HCT116 (cell line): ENCODE data around the gene PHF21B. TPM values are rescaled to one million over a fixed set of nuclear protein-coding genes. Genes with fewer than 3 reads are reported as not detected.

Source experiments
- ATAC-seq: fragments of 200-7000 bp; cut with Tn5 transposase; 2 replicates; pipeline ENCODE4 v1.9.1; 2020; ENCODE audit warnings: mild to moderate bottlenecking, moderate library complexity
- BruUV-seq: library from RNA; stranded (reverse); fragments of 400-500 nt; replicated peaks from 2 replicates; lab custom pipeline; 2021; lab: Mats Ljungman, UMichigan
- CTCF ChIA-PET: fragments of 300-600 bp; sonication (Branson Sonifier 250); formaldehyde crosslinking; loops from one replicate; lab custom pipeline; 2021; ENCODE audit warnings: antibody characterized with exemption; lab: Charles Lee
- POLR2A ChIA-PET: fragments of 300-600, 350-600 bp; sonication (Branson Sonifier 250); formaldehyde crosslinking; loops from one replicate; lab custom pipeline; 2021; ENCODE audit warnings: antibody characterized with exemption; lab: Charles Lee
- RAD21 ChIA-PET, 2 experiments: fragments of 300-600 bp; sonication (Branson Sonifier 250); formaldehyde crosslinking; loops; one replicate each; lab custom pipeline; 2023; ENCODE audit warnings: low total read pairs in 2 of 2; ENCODE audit not compliant: uncharacterized antibody in 2 of 2, unreplicated experiment in 2 of 2, low non-redundant PET in 1 of 2; lab: Charles Lee
- DNase-seq: peaks from one replicate; pipeline ENCODE4 v3.0.0-alpha.2; 2010; ENCODE audit warnings: low read depth, low spot score
- H2AFZ ChIP-seq: fragments of 200-600 bp; shearing (Covaris generic), sonication (generic); 2 replicates; pipeline ENCODE4 v1.6.1; 2017; ENCODE audit warnings: low read depth, mixed run types, mixed read lengths, antibody characterized with exemption, low read length; ENCODE audit not compliant: poor library complexity, severe bottlenecking
- H3K27ac ChIP-seq: 2 replicates; pipeline ENCODE4 v1.5.1; 2012; ENCODE audit warnings: low read depth, low read length
- H3K27me3 ChIP-seq: fragments of 200-600 bp; sonication (generic); 2 replicates; pipeline ENCODE4 v1.6.1; 2016; ENCODE audit warnings: mixed run types, low read length, mixed read lengths; ENCODE audit not compliant: insufficient read depth
- H3K36me3 ChIP-seq, 2 experiments: fragments of 200-500 bp in 1 of 2; fragments of 200-600 bp in 1 of 2; sonication (Bioruptor generic) in 1 of 2; sonication (generic) in 1 of 2; 2 replicates each; pipeline versions ENCODE4 v1.5.1 to v1.6.1; 2014 to 2016; ENCODE audit warnings: low read length in 2 of 2, inconsistent platforms in 1 of 2, mixed read lengths in 1 of 2, mixed run types in 1 of 2; ENCODE audit not compliant: insufficient read depth in 2 of 2, control insufficient read depth in 1 of 2
- H3K4me1 ChIP-seq, 2 experiments: fragments of 200-600 bp in 1 of 2; sonication (generic) in 1 of 2; 2 replicates each; pipeline versions ENCODE4 v1.5.1 to v1.6.1; 2012 to 2017; ENCODE audit warnings: low read length in 2 of 2, inconsistent platforms in 1 of 2, mild to moderate bottlenecking in 1 of 2, mixed read lengths in 1 of 2, mixed run types in 1 of 2, moderate library complexity in 1 of 2; ENCODE audit not compliant: insufficient read depth in 2 of 2, control insufficient read depth in 1 of 2
- H3K4me2 ChIP-seq: fragments of 200-600 bp; sonication (generic); 2 replicates; pipeline ENCODE4 v1.6.1; 2017; ENCODE audit warnings: mixed run types, low read length, mixed read lengths
- H3K4me3 ChIP-seq, 2 experiments: fragments of 200-600 bp in 1 of 2; sonication (generic) in 1 of 2; replicated peaks in 1 of 2; 2 replicates each; pipeline ENCODE4 v1.5.1; 2011 to 2016; ENCODE audit warnings: low read length in 2 of 2, control low read depth in 1 of 2, low read depth in 1 of 2, mild to moderate bottlenecking in 1 of 2, mixed read lengths in 1 of 2, mixed run types in 1 of 2
- H3K79me2 ChIP-seq: fragments of 200-600 bp; sonication (generic); 2 replicates; pipeline ENCODE4 v1.6.1; 2017; ENCODE audit warnings: mild to moderate bottlenecking, mixed run types, low read length, moderate library complexity, mixed read lengths; ENCODE audit not compliant: insufficient read depth
- H3K9ac ChIP-seq: fragments of 200-600 bp; sonication (generic); 2 replicates; pipeline ENCODE4 v1.6.1; 2016; ENCODE audit warnings: low read length, mixed read lengths
- H3K9me2 ChIP-seq: fragments of 200-600 bp; sonication (generic), shearing (Covaris generic); 2 replicates; pipeline ENCODE4 v1.6.1; 2017; ENCODE audit warnings: mixed run types, mild to moderate bottlenecking, moderate library complexity; ENCODE audit not compliant: insufficient read depth
- H3K9me3 ChIP-seq, 2 experiments: fragments of 200-500 bp in 1 of 2; fragments of 200-600 bp in 1 of 2; sonication (Bioruptor generic) in 1 of 2; sonication (generic) in 1 of 2; 2 replicates each; pipeline ENCODE4 v1.6.1; 2014 to 2017; ENCODE audit warnings: low read length in 2 of 2, mixed read lengths in 2 of 2, inconsistent platforms in 1 of 2, low read depth in 1 of 2, mild to moderate bottlenecking in 1 of 2, mixed run types in 1 of 2, moderate library complexity in 1 of 2; ENCODE audit not compliant: control insufficient read depth in 1 of 2, insufficient read depth in 1 of 2
- H4K20me1 ChIP-seq: fragments of 200-600 bp; sonication (generic), shearing (Covaris generic); 2 replicates; pipeline ENCODE4 v1.6.1; 2017; ENCODE audit warnings: mixed run types, mild to moderate bottlenecking, moderate library complexity; ENCODE audit not compliant: insufficient read depth
- CBX3 ChIP-seq: IDR thresholded peaks from 2 replicates; pipeline ENCODE4 v1.6.1; 2012; ENCODE audit warnings: low read depth
- CEBPB ChIP-seq: IDR thresholded peaks from 2 replicates; pipeline ENCODE4 v1.6.1; 2012; ENCODE audit warnings: low read depth
- EGR1 ChIP-seq: IDR thresholded peaks from 2 replicates; pipeline ENCODE4 v1.6.1; 2012; ENCODE audit warnings: low read depth
- ELF1 ChIP-seq: IDR thresholded peaks from 2 replicates; pipeline ENCODE4 v1.6.1; 2012; ENCODE audit warnings: low read depth, borderline replicate concordance
- EZH2phosphoT487 ChIP-seq: fragments of 200-600 bp; IDR thresholded peaks from 2 replicates; pipeline ENCODE4 v1.6.1; 2018; ENCODE audit warnings: antibody characterized with exemption, borderline replicate concordance
- FOSL1 ChIP-seq: IDR thresholded peaks from 2 replicates; pipeline ENCODE4 v1.6.1; 2012; ENCODE audit warnings: low read depth
- RAD21 ChIP-seq: IDR thresholded peaks from 2 replicates; pipeline ENCODE4 v1.6.1; 2012; ENCODE audit warnings: low read depth, mild to moderate bottlenecking
- REST ChIP-seq: IDR thresholded peaks from 2 replicates; pipeline ENCODE4 v1.6.1; 2012; ENCODE audit warnings: low read depth
- SIN3A ChIP-seq: IDR thresholded peaks from 2 replicates; pipeline ENCODE4 v1.6.1; 2012; ENCODE audit warnings: low read depth
- TCF7L2 ChIP-seq: IDR thresholded peaks from 2 replicates; pipeline ENCODE4 v1.7.0; 2011; ENCODE audit warnings: borderline replicate concordance, inconsistent platforms; ENCODE audit not compliant: insufficient read depth, insufficient read length; ENCODE audit errors: extremely low read depth
- YY1 ChIP-seq: IDR thresholded peaks from 2 replicates; pipeline ENCODE4 v1.6.1; 2011; ENCODE audit warnings: low read length, low read depth, moderate library complexity, mild to moderate bottlenecking; ENCODE audit not compliant: insufficient replicate concordance; ENCODE audit errors: extremely low read depth
- ZFX ChIP-seq: fragments of 450-650 bp; IDR thresholded peaks from 2 replicates; pipeline ENCODE4 v1.6.1; 2017
- ZNF274 ChIP-seq: fragments of 200-500 bp; sonication (Bioruptor generic); IDR thresholded peaks from 2 replicates; pipeline ENCODE4 v1.6.1; 2014; ENCODE audit warnings: mild to moderate bottlenecking, low read depth, low read length, inconsistent platforms
- intact Hi-C: fragments of 100-400 bp; cut with micrococcal nuclease; formaldehyde crosslinking; loops from 2 replicates; pipeline ENCODE4 v1.10.0; 2022
- total RNA-seq: library from RNA; stranded (reverse); gene quantifications from one replicate; pipeline ENCODE4 v1.2.1, GENCODE V29; 2021; ENCODE audit not compliant: unreplicated experiment
- TF ChIP-seq, protein P1 (sequence below), 3 experiments: fragments of 200-600 bp in 1 of 3; sonication (generic) in 1 of 3; IDR thresholded peaks in 2 of 3; conservative IDR thresholded peaks in 1 of 3; 2 replicates each; pipeline ENCODE4 v1.5.1; 2012 to 2017; ENCODE audit warnings: low read depth in 2 of 3, low read length in 2 of 3, antibody characterized with exemption in 1 of 3, borderline replicate concordance in 1 of 3, control low read depth in 1 of 3, mild to moderate bottlenecking in 1 of 3, mixed read lengths in 1 of 3, mixed run types in 1 of 3, moderate library complexity in 1 of 3; ENCODE audit not compliant: insufficient read depth in 1 of 3
- TF ChIP-seq, protein P2 (sequence below): IDR thresholded peaks from 2 replicates; pipeline ENCODE4 v1.6.1; 2011; ENCODE audit warnings: mild to moderate bottlenecking, low read length, moderate library complexity; ENCODE audit not compliant: insufficient replicate concordance; ENCODE audit errors: extremely low read depth

PHF21B gene
- total RNA-seq, 1 experiment from 2014 or later: not detected

- no peak for TF ChIP-seq ELF1
- TF ChIP-seq ZNF274: no peak
- no peak for TF ChIP-seq EGR1
- TF ChIP-seq REST: no peak
- TF ChIP-seq TCF7L2: no peak
- no peak for TF ChIP-seq YY1
- TF ChIP-seq, protein P1, sequence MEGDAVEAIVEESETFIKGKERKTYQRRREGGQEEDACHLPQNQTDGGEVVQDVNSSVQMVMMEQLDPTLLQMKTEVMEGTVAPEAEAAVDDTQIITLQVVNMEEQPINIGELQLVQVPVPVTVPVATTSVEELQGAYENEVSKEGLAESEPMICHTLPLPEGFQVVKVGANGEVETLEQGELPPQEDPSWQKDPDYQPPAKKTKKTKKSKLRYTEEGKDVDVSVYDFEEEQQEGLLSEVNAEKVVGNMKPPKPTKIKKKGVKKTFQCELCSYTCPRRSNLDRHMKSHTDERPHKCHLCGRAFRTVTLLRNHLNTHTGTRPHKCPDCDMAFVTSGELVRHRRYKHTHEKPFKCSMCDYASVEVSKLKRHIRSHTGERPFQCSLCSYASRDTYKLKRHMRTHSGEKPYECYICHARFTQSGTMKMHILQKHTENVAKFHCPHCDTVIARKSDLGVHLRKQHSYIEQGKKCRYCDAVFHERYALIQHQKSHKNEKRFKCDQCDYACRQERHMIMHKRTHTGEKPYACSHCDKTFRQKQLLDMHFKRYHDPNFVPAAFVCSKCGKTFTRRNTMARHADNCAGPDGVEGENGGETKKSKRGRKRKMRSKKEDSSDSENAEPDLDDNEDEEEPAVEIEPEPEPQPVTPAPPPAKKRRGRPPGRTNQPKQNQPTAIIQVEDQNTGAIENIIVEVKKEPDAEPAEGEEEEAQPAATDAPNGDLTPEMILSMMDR (IDR thresholded peaks at IDR 0.05 in 2 of 3, conservative IDR thresholded peaks at IDR 0.05 in 1 of 3; ENCODE audit: borderline replicate concordance in 1 of 3, insufficient read depth in 1 of 3, low read depth in 2 of 3, low read length in 2 of 3): no peak
- no peak for TF ChIP-seq FOSL1
- TF ChIP-seq CEBPB: no peak
- TF ChIP-seq CBX3: no peak
- TF ChIP-seq, protein P2, sequence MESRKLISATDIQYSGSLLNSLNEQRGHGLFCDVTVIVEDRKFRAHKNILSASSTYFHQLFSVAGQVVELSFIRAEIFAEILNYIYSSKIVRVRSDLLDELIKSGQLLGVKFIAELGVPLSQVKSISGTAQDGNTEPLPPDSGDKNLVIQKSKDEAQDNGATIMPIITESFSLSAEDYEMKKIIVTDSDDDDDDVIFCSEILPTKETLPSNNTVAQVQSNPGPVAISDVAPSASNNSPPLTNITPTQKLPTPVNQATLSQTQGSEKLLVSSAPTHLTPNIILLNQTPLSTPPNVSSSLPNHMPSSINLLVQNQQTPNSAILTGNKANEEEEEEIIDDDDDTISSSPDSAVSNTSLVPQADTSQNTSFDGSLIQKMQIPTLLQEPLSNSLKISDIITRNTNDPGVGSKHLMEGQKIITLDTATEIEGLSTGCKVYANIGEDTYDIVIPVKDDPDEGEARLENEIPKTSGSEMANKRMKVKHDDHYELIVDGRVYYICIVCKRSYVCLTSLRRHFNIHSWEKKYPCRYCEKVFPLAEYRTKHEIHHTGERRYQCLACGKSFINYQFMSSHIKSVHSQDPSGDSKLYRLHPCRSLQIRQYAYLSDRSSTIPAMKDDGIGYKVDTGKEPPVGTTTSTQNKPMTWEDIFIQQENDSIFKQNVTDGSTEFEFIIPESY: no peak
- no peak for TF ChIP-seq ZFX
- TF ChIP-seq RAD21: no peak
- TF ChIP-seq SIN3A: no peak
- TF ChIP-seq EZH2phosphoT487: no peak
- POLR2A ChIA-PET: no interaction called here
- RAD21 ChIA-PET: no interaction called here
Measured at GRCh38 chr22:44906999-44907644, 102.7 kb downstream of the PHF21B start.

More at GRCh38 chr22:44906999-44907644, 102.7 kb downstream of the PHF21B start:
- CTCF ChIA-PET: no interaction called here
- H3K36me3 ChIP-seq: no peaks in the 10 kb centered on the region
- H3K27ac ChIP-seq: no peak overlapping the region
- H4K20me1 ChIP-seq: no peaks in the 10 kb centered on the region
- H3K9ac ChIP-seq: no peak overlapping the region
- H3K4me3 ChIP-seq: no peak overlapping the region
- DNase-seq (no peak), ATAC-seq (no peak)
- H3K79me2 ChIP-seq: no peaks in the 10 kb centered on the region
- peaks cover 0 to under 1% of the 10 kb centered on the region in 2 experiments; a peak in 1 of 4 replicates for H3K9me3 ChIP-seq
- H3K4me2 ChIP-seq: no peak overlapping the region
- H2AFZ ChIP-seq: no peak overlapping the region
- no TSS peak for BruUV-seq
- H3K9me2 ChIP-seq: no peaks in the 10 kb centered on the region
- 0 out of 2 replicates have a peak, but pooled peaks cover 5% of the 10 kb centered on the region for H3K27me3 ChIP-seq
- intact Hi-C loops: no loop called here
- no peaks in the 10 kb centered on the region for H3K4me1 ChIP-seq
